ENCODE results near the gene COL6A3. TPM values are rescaled to one million over a fixed set of nuclear protein-coding genes. Genes with fewer than 3 reads are reported as not detected.

COL6A3 gene
- total RNA-seq, 1 experiment from 2014 or later, result 0.57 TPM

- POLR2A ChIA-PET (ENCODE audit: unreplicated experiment), result no interaction called here
- TF ChIP-seq EZH2 (IDR thresholded peaks at IDR 0.05; ENCODE audit: low read depth) (no peak), CTCF (conservative IDR thresholded peaks at IDR 0.05) (no peak)
- H3K27ac ChIP-seq, result no peak overlapping the region
- H3K79me2 ChIP-seq (ENCODE audit: low read depth), result no peaks in the 10 kb centered on the region
- H3K9me3 ChIP-seq (ENCODE audit: insufficient read depth, low read depth), result no peaks in the 10 kb centered on the region
- no peaks in the 10 kb centered on the region for H3K36me3 ChIP-seq (ENCODE audit: low read depth)
- no TSS peak for BruUV-seq (replicated peaks)
- no peaks in the 10 kb centered on the region for H4K20me1 ChIP-seq (ENCODE audit: insufficient read depth)
- intact Hi-C loops (cut with micrococcal nuclease; ENCODE audit: unreplicated experiment), result no loop called here
- H3K4me3 ChIP-seq, result no peak overlapping the region
- no peaks in the 10 kb centered on the region for H3K9me2 ChIP-seq (ENCODE audit: insufficient read depth)
- CTCF ChIA-PET, result interaction anchor here (0.6 to 1.0 kb wide), 2 partner anchors 152 to 154 kb away, joined by 3 to 6 read pairs; no protein-coding TSS in a partner anchor
- no peaks in the 10 kb centered on the region for H3K27me3 ChIP-seq (ENCODE audit: insufficient read depth, low read depth)
- H2AFZ ChIP-seq, result no peak overlapping the region
- no peak for DNase-seq
- no peaks in the 10 kb centered on the region for H3F3A ChIP-seq (ENCODE audit: insufficient read depth, low read depth)
- no peaks in the 10 kb centered on the region; the same call in 1 of the 2 replicates for H3K4me1 ChIP-seq (replicated peaks; ENCODE audit: insufficient read depth)
- no peak overlapping the region for H3K4me2 ChIP-seq
Measured at GRCh38 chr2:237418300-237418699, 4.3 kb upstream of the COL6A3 start.

DNA sequence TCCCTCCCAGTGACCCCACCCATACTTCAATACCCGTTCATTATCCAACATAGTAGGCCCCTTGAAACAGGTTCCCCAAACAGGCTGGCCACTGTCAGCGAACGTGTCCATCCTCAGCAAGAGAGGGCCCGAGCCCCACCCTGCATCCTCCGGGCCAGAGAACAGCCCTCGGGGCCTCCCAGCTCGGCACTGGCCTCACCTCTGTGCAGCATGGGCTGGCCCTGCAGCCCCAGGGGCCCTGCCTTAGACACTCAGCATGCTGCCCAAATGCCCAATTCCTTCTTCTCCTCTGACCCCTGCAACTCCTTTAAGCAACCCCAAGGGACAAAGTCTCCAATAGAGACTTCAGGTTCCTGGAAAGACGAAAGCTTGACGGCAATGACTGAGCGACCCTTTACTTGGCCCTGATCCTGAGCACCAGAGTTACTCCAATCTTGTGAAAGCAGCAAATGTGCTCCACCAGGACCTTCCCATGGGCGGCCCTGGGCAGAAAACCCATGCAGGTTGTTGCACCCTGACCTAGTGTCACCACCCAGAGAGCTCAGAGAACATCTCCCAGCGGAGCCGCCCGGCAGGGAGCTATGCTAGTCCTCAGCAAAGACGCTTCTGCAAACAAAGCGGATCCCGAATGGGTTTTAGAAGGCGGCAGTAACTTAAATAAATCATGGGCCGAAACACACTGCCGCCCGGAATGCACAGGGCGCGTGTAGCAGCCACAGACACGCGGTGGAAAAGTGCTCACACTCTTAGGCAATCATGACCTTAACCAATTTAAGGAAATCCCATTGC, 782 bp downstream of the COL6A3 start:
- no peaks in the 10 kb centered on the region for H3K79me2 ChIP-seq (ENCODE audit: low read depth)
- intact Hi-C loops (cut with micrococcal nuclease; ENCODE audit: unreplicated experiment), result loop anchor here (5.0 kb wide), 1 partner anchor 261 kb away; no protein-coding TSS in a partner anchor
- no peaks in the 10 kb centered on the region for H3K27me3 ChIP-seq (ENCODE audit: insufficient read depth, low read depth)
- ChIA-PET POLR2A (ENCODE audit: unreplicated experiment) (interaction anchor here (0.6 kb wide), 1 partner anchor 217 kb away, joined by 6 read pairs; no protein-coding TSS in a partner anchor), CTCF (interaction anchor here (0.6 kb wide), 1 partner anchor 258 kb away, joined by 3 read pairs; no protein-coding TSS in a partner anchor)
- H3K36me3 ChIP-seq (ENCODE audit: low read depth), result no peaks in the 10 kb centered on the region
- no peaks in the 10 kb centered on the region for H4K20me1 ChIP-seq (ENCODE audit: insufficient read depth)
- no peak overlapping the region for H3K27ac ChIP-seq
- H3K4me2 ChIP-seq, result no peak overlapping the region
- H3F3A ChIP-seq (ENCODE audit: insufficient read depth, low read depth), result no peaks in the 10 kb centered on the region
- DNase-seq, result no peak
- H3K4me1 ChIP-seq (replicated peaks; ENCODE audit: insufficient read depth), result no peaks in the 10 kb centered on the region
- no peaks in the 10 kb centered on the region for H3K9me2 ChIP-seq (ENCODE audit: insufficient read depth)
- H3K9me3 ChIP-seq (ENCODE audit: insufficient read depth, low read depth), result no peaks in the 10 kb centered on the region
- H2AFZ ChIP-seq, result no peak overlapping the region
- H3K4me3 ChIP-seq, result no peak overlapping the region
- TF ChIP-seq CTCF (conservative IDR thresholded peaks at IDR 0.05) (no peak), EZH2 (IDR thresholded peaks at IDR 0.05; ENCODE audit: low read depth) (no peak)
- BruUV-seq (replicated peaks), result no TSS peak

GRCh38 chr2:237412646-237412987, 1.3 kb downstream of the COL6A3 start:
- H3K4me1 ChIP-seq (replicated peaks; ENCODE audit: insufficient read depth), result no peaks in the 10 kb centered on the region
- no peaks in the 10 kb centered on the region for H3F3A ChIP-seq (ENCODE audit: insufficient read depth, low read depth)
- CTCF ChIA-PET, result no interaction called here
- intact Hi-C loops (cut with micrococcal nuclease; ENCODE audit: unreplicated experiment), result loop anchor here (5.0 kb wide), 1 partner anchor 260 kb away; no protein-coding TSS in a partner anchor
- no peaks in the 10 kb centered on the region for H3K9me2 ChIP-seq (ENCODE audit: insufficient read depth)
- BruUV-seq (replicated peaks), result no TSS peak
- no peak overlapping the region for H2AFZ ChIP-seq
- no peaks in the 10 kb centered on the region for H3K27me3 ChIP-seq (ENCODE audit: insufficient read depth, low read depth)
- H4K20me1 ChIP-seq (ENCODE audit: insufficient read depth), result no peaks in the 10 kb centered on the region
- H3K79me2 ChIP-seq (ENCODE audit: low read depth), result no peaks in the 10 kb centered on the region
- DNase-seq, result no peak
- POLR2A ChIA-PET (ENCODE audit: unreplicated experiment), result no interaction called here
- no peak overlapping the region for H3K27ac ChIP-seq
- H3K4me2 ChIP-seq, result no peak overlapping the region
- no peaks in the 10 kb centered on the region for H3K36me3 ChIP-seq (ENCODE audit: low read depth)
- TF ChIP-seq CTCF (conservative IDR thresholded peaks at IDR 0.05), result no peak
- no peak for TF ChIP-seq EZH2 (IDR thresholded peaks at IDR 0.05; ENCODE audit: low read depth)
- no peak overlapping the region for H3K4me3 ChIP-seq
- no peaks in the 10 kb centered on the region for H3K9me3 ChIP-seq (ENCODE audit: insufficient read depth, low read depth)

Measured in PC-9 (cell line).